ENCODE measurements around the gene TMEM273. TPM values are rescaled to one million over a fixed set of nuclear protein-coding genes. Genes with fewer than 3 reads are reported as not detected.

TMEM273 gene
- total RNA-seq, 1 experiment from 2014 or later, result not detected

GRCh38 chr10:49153115-49153514 is 35.1 kb downstream of the TMEM273 start:
- ChIA-PET CTCF (interaction anchor here (1.7 kb wide), 1 partner anchor 11 kb away, joined by 4 read pairs; no protein-coding TSS in a partner anchor), RAD21 (ENCODE audit: low non-redundant PET in 1 of 2, low total read pairs in 2 of 2, uncharacterized antibody in 2 of 2, unreplicated experiment in 2 of 2) (no interaction called here), POLR2A (no interaction called here)
- no peak overlapping the region for H3K9ac ChIP-seq (ENCODE audit: low read length)
- no peaks in the 10 kb centered on the region for H3K4me1 ChIP-seq (ENCODE audit: control insufficient read depth in 1 of 2, insufficient read depth in 2 of 2, low read length in 2 of 2)
- H2AFZ ChIP-seq (ENCODE audit: low read depth, low read length, poor library complexity, severe bottlenecking), result no peak overlapping the region
- intact Hi-C loops (cut with micrococcal nuclease), result no loop called here
- ATAC-seq (no peak), DNase-seq (ENCODE audit: low read depth, low spot score) (no peak)
- peaks cover 80% of the 10 kb centered on the region for H3K27me3 ChIP-seq (ENCODE audit: insufficient read depth, low read length)
- BruUV-seq (replicated peaks), result no TSS peak
- H4K20me1 ChIP-seq (ENCODE audit: insufficient read depth), result no peaks in the 10 kb centered on the region
- no peaks in the 10 kb centered on the region for H3K9me2 ChIP-seq (ENCODE audit: insufficient read depth)
- TF ChIP-seq CBX3 (IDR thresholded peaks at IDR 0.05; ENCODE audit: low read depth), result no peak
- no peak for TF ChIP-seq SP1 (IDR thresholded peaks at IDR 0.05; ENCODE audit: low read depth)
- TF ChIP-seq EZH2phosphoT487 (IDR thresholded peaks at IDR 0.05; ENCODE audit: borderline replicate concordance), result no peak
- TF ChIP-seq POLR2A (IDR thresholded peaks at IDR 0.05; ENCODE audit: borderline replicate concordance, extremely low read depth, insufficient read depth, insufficient read length), result no peak
- no peak for TF ChIP-seq ZNF274 (IDR thresholded peaks at IDR 0.05; ENCODE audit: low read depth, low read length)
- TF ChIP-seq FOSL1 (IDR thresholded peaks at IDR 0.05; ENCODE audit: low read depth), result no peak
- TF ChIP-seq ELF1 (IDR thresholded peaks at IDR 0.05; ENCODE audit: borderline replicate concordance, low read depth), result no peak
- TF ChIP-seq CEBPB (IDR thresholded peaks at IDR 0.05; ENCODE audit: low read depth), result no peak
- TF ChIP-seq CTCF (IDR thresholded peaks at IDR 0.05 in 2 of 3, conservative IDR thresholded peaks at IDR 0.05 in 1 of 3; ENCODE audit: borderline replicate concordance in 1 of 3, insufficient read depth in 1 of 3, low read depth in 2 of 3, low read length in 2 of 3), result no peak
- TF ChIP-seq RAD21 (IDR thresholded peaks at IDR 0.05; ENCODE audit: low read depth), result no peak
- TF ChIP-seq SIN3A (IDR thresholded peaks at IDR 0.05; ENCODE audit: low read depth), result no peak
- TF ChIP-seq MAX (IDR thresholded peaks at IDR 0.05), result no peak
- no peak for TF ChIP-seq EZH2 (IDR thresholded peaks at IDR 0.05)
- TF ChIP-seq POLR2AphosphoS5 (IDR thresholded peaks at IDR 0.05; ENCODE audit: low read depth, low read length), result no peak
- no peak for TF ChIP-seq TCF7L2 (IDR thresholded peaks at IDR 0.05; ENCODE audit: borderline replicate concordance, extremely low read depth, insufficient read depth, insufficient read length)
- TF ChIP-seq JUND (IDR thresholded peaks at IDR 0.05), result no peak
- no peak overlapping the region for H3K4me2 ChIP-seq (ENCODE audit: low read length)
- no peak overlapping the region for H3K27ac ChIP-seq (ENCODE audit: low read depth, low read length)
- no peak overlapping the region for H3K4me3 ChIP-seq (replicated peaks in 1 of 2; ENCODE audit: low read depth in 1 of 2, low read length in 2 of 2)
- no peaks in the 10 kb centered on the region for H3K9me3 ChIP-seq (ENCODE audit: control insufficient read depth in 1 of 2, insufficient read depth in 1 of 2, low read depth in 1 of 2, low read length in 2 of 2)
- H3K79me2 ChIP-seq (ENCODE audit: insufficient read depth, low read length), result no peaks in the 10 kb centered on the region
- no peaks in the 10 kb centered on the region for H3K36me3 ChIP-seq (ENCODE audit: control insufficient read depth in 1 of 2, insufficient read depth in 2 of 2, low read length in 2 of 2)
